Measurements from ENCODE around the gene NRP1.
A peak's percentile ranks its signal among the peaks of the same experiment; 100 is the strongest.
"Not testable (repeated sequence)": the region's sequence is repeated elsewhere in the genome, so short reads cannot be mapped to it uniquely, and the experiment has no call there.

Gene NRP1

GRCh38 chr10:33152146-33152545 lies 182.3 kb downstream of the NRP1 start:
- DNase-seq (ENCODE audit: low read depth, low spot score): no peak

- DNase-seq (ENCODE audit: low read depth, low spot score): no peak
Measured at GRCh38 chr10:33151344-33151864, 183.1 kb downstream of the NRP1 start.

GRCh38 chr10:33150889-33151288 lies 183.6 kb downstream of the NRP1 start:
- DNase-seq (ENCODE audit: low read depth, low spot score): no peak

GRCh38 chr10:33150146-33150545 lies 184.3 kb downstream of the NRP1 start:
- DNase-seq (ENCODE audit: low read depth, low spot score): no peak

- DNase-seq (ENCODE audit: low read depth, low spot score): no peak
Measured at GRCh38 chr10:33147013-33147310, 187.5 kb downstream of the NRP1 start.

GRCh38 chr10:33146189-33147012 lies 188.1 kb downstream of the NRP1 start:
- no peak for DNase-seq (ENCODE audit: low read depth, low spot score)

- no peak for DNase-seq (ENCODE audit: low read depth, low spot score)
Measured at GRCh38 chr10:33145451-33146188, 188.8 kb downstream of the NRP1 start.

- peak; percentile 47 for DNase-seq (ENCODE audit: low read depth, low spot score)
Measured at GRCh38 chr10:33143160-33143728, 191.2 kb downstream of the NRP1 start.

- no peak for DNase-seq (ENCODE audit: low read depth, low spot score)
Measured at GRCh38 chr10:33142295-33142694, 192.2 kb downstream of the NRP1 start.

GRCh38 chr10:33141251-33141650 lies 193.2 kb downstream of the NRP1 start:
- DNase-seq (ENCODE audit: low read depth, low spot score): no peak

- DNase-seq (ENCODE audit: low read depth, low spot score): no peak
Measured at GRCh38 chr10:33139181-33139646, 195.3 kb downstream of the NRP1 start.

GRCh38 chr10:33138686-33139085 lies 195.8 kb downstream of the NRP1 start:
- not testable (repeated sequence) for DNase-seq (ENCODE audit: low read depth, low spot score)

GRCh38 chr10:33137356-33138005 lies 197.0 kb downstream of the NRP1 start:
- DNase-seq (ENCODE audit: low read depth, low spot score): no peak

GRCh38 chr10:33136781-33137180 lies 197.7 kb downstream of the NRP1 start:
- DNase-seq (ENCODE audit: low read depth, low spot score): no peak

GRCh38 chr10:33136271-33136670 lies 198.2 kb downstream of the NRP1 start:
- DNase-seq (ENCODE audit: low read depth, low spot score): no peak

GRCh38 chr10:33134011-33134751 lies 200.3 kb downstream of the NRP1 start:
- DNase-seq (ENCODE audit: low read depth, low spot score): no peak

GRCh38 chr10:33133557-33133956 lies 200.9 kb downstream of the NRP1 start:
- no peak for DNase-seq (ENCODE audit: low read depth, low spot score)

GRCh38 chr10:33132626-33133025 lies 201.8 kb downstream of the NRP1 start:
- no peak for DNase-seq (ENCODE audit: low read depth, low spot score)

- DNase-seq (ENCODE audit: low read depth, low spot score): no peak
Measured at GRCh38 chr10:33129996-33130386, 204.5 kb downstream of the NRP1 start.

GRCh38 chr10:33129141-33129995 lies 205.1 kb downstream of the NRP1 start:
- DNase-seq (ENCODE audit: low read depth, low spot score): no peak

All from brain pericyte (primary cell).